Mucosa of rectum (tissue), 2 donors: ENCODE measurements around the gene SLC16A7.

Experiments
- H3K27ac ChIP-seq, 2 donors: one replicate each; pipeline ENCODE4 v1.7.0; 2013; ENCODE audit warnings: inconsistent platforms in 2 of 2, low read depth in 2 of 2, low read length in 2 of 2
- H3K27me3 ChIP-seq, 2 donors: one replicate each; pipeline ENCODE4 v1.7.0; 2013; ENCODE audit warnings: low read length in 2 of 2; ENCODE audit not compliant: control insufficient read depth in 2 of 2, insufficient read depth in 2 of 2
- H3K36me3 ChIP-seq, 2 donors: one replicate each; pipeline ENCODE4 v1.7.0; 2013; ENCODE audit warnings: low read length in 2 of 2; ENCODE audit not compliant: control insufficient read depth in 2 of 2, insufficient read depth in 2 of 2
- H3K4me1 ChIP-seq, 2 donors: one replicate each; pipeline ENCODE4 v1.7.0; 2013; ENCODE audit warnings: low read length in 2 of 2, mild to moderate bottlenecking in 1 of 2; ENCODE audit not compliant: control insufficient read depth in 2 of 2, insufficient read depth in 2 of 2
- H3K4me3 ChIP-seq, 2 donors: one replicate each; pipeline ENCODE4 v1.7.0; 2013; ENCODE audit warnings: low read length in 2 of 2
- H3K9ac ChIP-seq, 2 donors: one replicate each; pipeline ENCODE4 v1.7.0; 2013; ENCODE audit warnings: low read length in 2 of 2, low read depth in 1 of 2, mild to moderate bottlenecking in 1 of 2
- H3K9me3 ChIP-seq, 2 donors: one replicate each; pipeline ENCODE4 v1.7.0; 2013; ENCODE audit warnings: low read length in 2 of 2; ENCODE audit not compliant: control insufficient read depth in 2 of 2
- donor health status: healthy.
- donor health status: Normal muscosa, but diverticular disease.

The SLC16A7 gene

DNA sequence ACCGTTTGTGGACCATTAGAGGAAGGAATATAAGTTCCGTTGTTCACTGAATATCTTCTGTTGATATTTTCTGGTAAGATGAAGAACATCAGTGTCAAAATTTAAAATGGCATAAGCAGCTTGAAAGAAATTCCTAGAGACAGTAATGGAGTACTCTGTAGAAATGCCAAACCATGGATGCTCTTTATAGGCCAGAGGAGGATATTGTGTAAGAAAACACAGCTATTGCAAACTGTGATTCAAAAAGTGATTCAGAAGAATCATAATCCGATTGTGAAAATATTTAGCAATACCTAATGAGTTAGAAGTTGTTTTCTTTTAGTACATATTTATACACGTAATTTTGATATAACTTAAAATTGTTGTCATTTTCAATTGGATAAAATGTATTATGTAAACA, 102.8 kb downstream of the SLC16A7 start:
- H3K9ac ChIP-seq = no peak overlapping the region
- no peaks in the 10 kb centered on the region for H3K27me3 ChIP-seq
- no peaks in the 10 kb centered on the region for H3K9me3 ChIP-seq
- H3K4me1 ChIP-seq = no peaks in the 10 kb centered on the region
- no peaks in the 10 kb centered on the region for H3K36me3 ChIP-seq
- H3K27ac ChIP-seq = no peak overlapping the region
- H3K4me3 ChIP-seq = no peak overlapping the region

DNA sequence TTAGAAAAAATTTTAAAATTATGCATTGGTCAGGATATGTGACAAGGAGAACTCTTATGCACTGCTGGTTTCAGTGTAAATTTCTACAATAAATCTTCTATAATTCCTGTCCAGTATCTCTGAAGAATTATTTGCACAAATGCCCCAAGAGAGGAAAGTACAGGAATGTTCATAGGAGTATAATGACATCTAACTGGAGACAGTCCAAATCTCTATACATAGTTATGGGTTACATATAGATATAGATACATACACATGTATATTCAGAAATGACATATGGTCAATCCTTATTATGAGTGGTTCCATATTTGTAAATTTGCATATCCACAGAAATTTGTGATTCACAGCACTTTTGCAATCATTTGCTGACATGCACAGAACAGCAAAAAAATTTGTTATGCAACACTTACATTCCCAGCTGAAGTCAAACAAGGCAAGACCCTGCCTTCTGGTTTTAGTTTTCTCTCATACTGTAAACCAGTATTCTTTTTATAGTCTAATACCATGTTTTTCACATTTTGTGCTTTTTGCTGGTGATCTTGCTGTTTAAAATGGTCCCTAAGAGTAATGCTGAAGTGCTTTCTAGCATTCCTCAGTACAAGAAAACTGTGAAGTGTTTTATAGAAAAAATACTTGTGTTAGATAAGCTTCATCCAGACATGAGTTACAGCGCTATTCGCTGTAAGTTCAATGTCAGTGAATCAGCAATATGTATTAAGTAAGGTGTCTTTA, 103.8 kb downstream of the SLC16A7 start:
- H3K4me3 ChIP-seq = no peak overlapping the region

GRCh38 chr12:59700153-59700450, 104.3 kb downstream of the SLC16A7 start:
- Histone ChIP-seq H3K4me1 (no peaks in the 10 kb centered on the region), H3K9ac (no peak overlapping the region), H3K36me3 (no peaks in the 10 kb centered on the region), H3K27ac (no peak overlapping the region), H3K9me3 (no peaks in the 10 kb centered on the region), H3K27me3 (no peaks in the 10 kb centered on the region), H3K4me3 (no peak overlapping the region)

More for the DNA sequence above, 103.8 kb downstream of the SLC16A7 start:
- no peaks in the 10 kb centered on the region for H3K9me3 ChIP-seq
- H3K36me3 ChIP-seq = no peaks in the 10 kb centered on the region
- H3K27ac ChIP-seq = no peak overlapping the region
- H3K4me1 ChIP-seq = no peaks in the 10 kb centered on the region
- no peak overlapping the region for H3K9ac ChIP-seq
- H3K27me3 ChIP-seq = no peaks in the 10 kb centered on the region

GRCh38 chr12:59708064-59708463, 112.2 kb downstream of the SLC16A7 start:
- no peak overlapping the region for H3K27ac ChIP-seq
- no peaks in the 10 kb centered on the region for H3K9me3 ChIP-seq
- no peak overlapping the region for H3K4me3 ChIP-seq
- no peaks in the 10 kb centered on the region for H3K4me1 ChIP-seq
- no peaks in the 10 kb centered on the region for H3K27me3 ChIP-seq
- H3K9ac ChIP-seq = no peak overlapping the region
- H3K36me3 ChIP-seq = no peaks in the 10 kb centered on the region

GRCh38 chr12:59708484-59708883, 112.7 kb downstream of the SLC16A7 start:
- Histone ChIP-seq H3K4me1 (no peaks in the 10 kb centered on the region), H3K9ac (no peak overlapping the region), H3K27me3 (no peaks in the 10 kb centered on the region), H3K4me3 (no peak overlapping the region), H3K27ac (no peak overlapping the region), H3K9me3 (no peaks in the 10 kb centered on the region), H3K36me3 (no peaks in the 10 kb centered on the region)

- Histone ChIP-seq H3K4me3 (no peak overlapping the region), H3K9me3 (no peaks in the 10 kb centered on the region), H3K4me1 (no peaks in the 10 kb centered on the region), H3K36me3 (no peaks in the 10 kb centered on the region), H3K27me3 (no peaks in the 10 kb centered on the region), H3K9ac (no peak overlapping the region), H3K27ac (no peak overlapping the region)
Measured at GRCh38 chr12:59710004-59710628, 114.3 kb downstream of the SLC16A7 start.

- Histone ChIP-seq H3K4me1 (no peaks in the 10 kb centered on the region), H3K27ac (no peak overlapping the region), H3K4me3 (no peak overlapping the region), H3K27me3 (no peaks in the 10 kb centered on the region), H3K9ac (no peak overlapping the region), H3K9me3 (no peaks in the 10 kb centered on the region), H3K36me3 (no peaks in the 10 kb centered on the region)
Measured at GRCh38 chr12:59710964-59711363, 115.1 kb downstream of the SLC16A7 start.

- Histone ChIP-seq H3K36me3 (no peaks in the 10 kb centered on the region), H3K9ac (no peak overlapping the region), H3K9me3 (no peaks in the 10 kb centered on the region), H3K27me3 (no peaks in the 10 kb centered on the region), H3K4me3 (no peak overlapping the region), H3K4me1 (no peaks in the 10 kb centered on the region), H3K27ac (no peak overlapping the region)
Measured at GRCh38 chr12:59715434-59715833, 119.6 kb downstream of the SLC16A7 start.

DNA sequence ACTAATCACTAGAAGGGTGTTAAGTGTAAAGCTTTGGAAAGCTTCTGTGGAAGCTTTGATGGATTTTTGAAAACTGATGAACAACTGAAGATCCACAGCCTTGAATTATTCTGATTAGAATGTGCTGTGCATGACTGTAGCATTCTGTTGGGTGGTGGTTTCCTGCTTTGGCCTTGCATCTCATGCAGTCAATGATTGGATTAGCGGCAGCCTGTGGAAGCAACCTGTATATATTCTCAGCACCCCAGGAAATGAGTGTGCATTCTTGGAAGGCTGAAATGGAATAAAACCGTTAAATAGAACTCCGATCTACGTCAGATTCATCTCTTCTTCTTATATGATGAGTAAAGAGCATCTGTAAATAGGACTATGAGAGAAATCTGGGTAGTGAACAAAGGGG, 120.2 kb downstream of the SLC16A7 start:
- H3K9me3 ChIP-seq = no peaks in the 10 kb centered on the region
- no peak overlapping the region for H3K4me3 ChIP-seq
- H3K4me1 ChIP-seq = no peaks in the 10 kb centered on the region
- H3K27ac ChIP-seq = no peak overlapping the region
- H3K27me3 ChIP-seq = no peaks in the 10 kb centered on the region
- no peak overlapping the region for H3K9ac ChIP-seq
- H3K36me3 ChIP-seq = no peaks in the 10 kb centered on the region

DNA sequence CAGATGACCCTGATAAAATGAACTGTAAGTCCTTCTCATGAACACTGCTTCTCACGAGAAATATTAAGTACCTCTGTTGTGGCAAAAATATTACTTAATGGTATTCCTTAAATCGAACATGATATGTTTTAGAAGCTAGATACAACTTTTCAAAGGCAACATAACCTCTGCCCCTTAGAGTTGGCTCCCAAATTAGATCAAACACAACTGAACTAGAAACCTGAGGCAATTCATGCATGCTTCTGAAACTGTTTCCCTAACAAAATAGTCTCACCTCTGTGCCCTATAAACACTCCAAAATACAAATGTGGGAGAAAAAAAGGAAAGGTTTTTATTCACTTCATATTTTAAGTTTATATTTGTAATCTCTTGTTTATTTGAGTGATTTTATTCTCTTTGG, 121.6 kb downstream of the SLC16A7 start:
- Histone ChIP-seq H3K9me3 (no peaks in the 10 kb centered on the region), H3K9ac (no peak overlapping the region), H3K36me3 (no peaks in the 10 kb centered on the region), H3K4me1 (no peaks in the 10 kb centered on the region), H3K27me3 (no peaks in the 10 kb centered on the region), H3K4me3 (no peak overlapping the region), H3K27ac (no peak overlapping the region)
